GM12892 (cell line): ENCODE results near the gene ATP11A.

Experiments used
- POLR2A ChIP-seq: IDR thresholded peaks from 2 replicates; pipeline ENCODE4 v1.6.1; 2011; ENCODE audit warnings: low read depth, low read length, control low read depth
- POLR2AphosphoS5 ChIP-seq: IDR thresholded peaks from 2 replicates; pipeline ENCODE4 v1.6.1; 2011; ENCODE audit warnings: low read depth, low read length, control low read depth

DNA sequence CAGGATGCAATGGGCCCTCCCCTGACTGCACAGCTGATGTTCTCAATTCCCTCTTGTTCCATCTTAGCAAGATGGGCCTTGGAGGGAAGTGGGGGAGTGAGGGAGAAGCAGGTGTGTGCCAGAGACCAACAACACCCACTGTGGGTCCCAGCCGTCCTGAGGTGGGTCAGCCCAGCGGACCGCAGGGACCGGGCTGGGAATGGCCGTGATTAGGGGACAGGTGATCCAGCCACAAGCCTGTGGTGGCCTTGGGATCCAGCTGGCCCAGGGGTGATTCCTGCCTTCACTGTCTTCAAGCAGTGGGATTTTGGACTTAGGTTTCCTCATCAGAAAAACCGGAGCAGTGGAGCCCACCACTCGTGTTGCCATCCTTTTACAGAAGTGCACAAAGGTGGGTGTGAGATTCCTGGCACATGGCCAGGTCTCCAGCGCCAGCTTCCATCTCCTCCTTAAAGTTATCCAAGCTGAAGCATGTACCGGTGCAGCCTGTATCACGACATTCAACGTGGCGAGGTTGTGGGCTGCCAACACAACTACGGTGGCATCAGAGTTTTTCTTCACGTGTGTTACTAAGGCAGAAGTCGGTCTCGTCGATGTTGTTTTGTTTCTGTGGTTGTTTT, 9.0 kb upstream of the ATP11A start:
- TF ChIP-seq POLR2AphosphoS5 (no peak), POLR2A (no peak)
